ENCODE results near the gene ZNF385A.

ZNF385A gene

GRCh38 chr12:54407183-54407905 is 22.8 kb upstream of the ZNF385A start:
- no peak overlapping the region for H3K4me3 ChIP-seq (ENCODE audit: low read length)
- TF ChIP-seq, protein P1, sequence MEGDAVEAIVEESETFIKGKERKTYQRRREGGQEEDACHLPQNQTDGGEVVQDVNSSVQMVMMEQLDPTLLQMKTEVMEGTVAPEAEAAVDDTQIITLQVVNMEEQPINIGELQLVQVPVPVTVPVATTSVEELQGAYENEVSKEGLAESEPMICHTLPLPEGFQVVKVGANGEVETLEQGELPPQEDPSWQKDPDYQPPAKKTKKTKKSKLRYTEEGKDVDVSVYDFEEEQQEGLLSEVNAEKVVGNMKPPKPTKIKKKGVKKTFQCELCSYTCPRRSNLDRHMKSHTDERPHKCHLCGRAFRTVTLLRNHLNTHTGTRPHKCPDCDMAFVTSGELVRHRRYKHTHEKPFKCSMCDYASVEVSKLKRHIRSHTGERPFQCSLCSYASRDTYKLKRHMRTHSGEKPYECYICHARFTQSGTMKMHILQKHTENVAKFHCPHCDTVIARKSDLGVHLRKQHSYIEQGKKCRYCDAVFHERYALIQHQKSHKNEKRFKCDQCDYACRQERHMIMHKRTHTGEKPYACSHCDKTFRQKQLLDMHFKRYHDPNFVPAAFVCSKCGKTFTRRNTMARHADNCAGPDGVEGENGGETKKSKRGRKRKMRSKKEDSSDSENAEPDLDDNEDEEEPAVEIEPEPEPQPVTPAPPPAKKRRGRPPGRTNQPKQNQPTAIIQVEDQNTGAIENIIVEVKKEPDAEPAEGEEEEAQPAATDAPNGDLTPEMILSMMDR (IDR thresholded peaks at IDR 0.05; ENCODE audit: insufficient read depth, low read depth, low read length, missing control alignments): no peak
- no peak for DNase-seq (ENCODE audit: low read depth)

DNA sequence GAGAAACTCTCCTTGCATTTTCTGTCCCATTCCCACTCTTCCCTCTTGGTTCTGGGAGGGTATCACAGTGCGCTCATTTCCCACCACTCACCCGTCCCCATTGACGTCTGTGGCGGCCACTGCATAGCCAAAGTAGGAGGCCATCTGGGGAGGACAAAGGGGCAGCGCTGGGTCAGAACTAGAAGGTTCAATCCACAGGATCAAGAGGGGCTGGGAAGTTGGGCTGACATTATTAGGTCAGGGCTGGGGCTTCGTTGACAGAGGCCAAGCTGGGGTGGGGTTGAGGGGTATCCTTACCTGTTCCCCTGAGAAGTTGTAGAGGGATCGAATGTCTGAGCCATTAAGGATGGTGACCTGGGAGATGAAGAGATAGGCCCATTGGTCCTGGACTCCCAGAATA is 21.0 kb upstream of the ZNF385A start:
- DNase-seq (ENCODE audit: low read depth): no peak
- H3K4me3 ChIP-seq (ENCODE audit: low read length): no peak overlapping the region
- TF ChIP-seq, protein P1 (IDR thresholded peaks at IDR 0.05; ENCODE audit: insufficient read depth, low read depth, low read length, missing control alignments): no peak

- no peak overlapping the region for H3K4me3 ChIP-seq (ENCODE audit: low read length)
- DNase-seq (ENCODE audit: low read depth): no peak
- TF ChIP-seq, protein P1 (IDR thresholded peaks at IDR 0.05; ENCODE audit: insufficient read depth, low read depth, low read length, missing control alignments): no peak
These were observed 20.6 kb upstream of the ZNF385A start for GRCh38 chr12:54405106-54405505.

GRCh38 chr12:54404061-54405004 is 19.8 kb upstream of the ZNF385A start:
- H3K4me3 ChIP-seq (ENCODE audit: low read length): no peak overlapping the region
- peak; percentile 67 for DNase-seq (ENCODE audit: low read depth)
- TF ChIP-seq, protein P1 (IDR thresholded peaks at IDR 0.05; ENCODE audit: insufficient read depth, low read depth, low read length, missing control alignments): peak; percentile 98

GRCh38 chr12:54401119-54401518 is 16.6 kb upstream of the ZNF385A start:
- TF ChIP-seq, protein P1 (IDR thresholded peaks at IDR 0.05; ENCODE audit: insufficient read depth, low read depth, low read length, missing control alignments): no peak
- no peak overlapping the region for H3K4me3 ChIP-seq (ENCODE audit: low read length)
- DNase-seq (ENCODE audit: low read depth): no peak

GRCh38 chr12:54398995-54399793 is 14.7 kb upstream of the ZNF385A start:
- H3K4me3 ChIP-seq (ENCODE audit: low read length): no peak overlapping the region
- peak; percentile 83 for DNase-seq (ENCODE audit: low read depth)
- TF ChIP-seq, protein P1 (IDR thresholded peaks at IDR 0.05; ENCODE audit: insufficient read depth, low read depth, low read length, missing control alignments): peak; percentile 100

Data from epithelial cell of esophagus (primary cell).